ENCODE measurements around the gene PPP1R14B.

DNA sequence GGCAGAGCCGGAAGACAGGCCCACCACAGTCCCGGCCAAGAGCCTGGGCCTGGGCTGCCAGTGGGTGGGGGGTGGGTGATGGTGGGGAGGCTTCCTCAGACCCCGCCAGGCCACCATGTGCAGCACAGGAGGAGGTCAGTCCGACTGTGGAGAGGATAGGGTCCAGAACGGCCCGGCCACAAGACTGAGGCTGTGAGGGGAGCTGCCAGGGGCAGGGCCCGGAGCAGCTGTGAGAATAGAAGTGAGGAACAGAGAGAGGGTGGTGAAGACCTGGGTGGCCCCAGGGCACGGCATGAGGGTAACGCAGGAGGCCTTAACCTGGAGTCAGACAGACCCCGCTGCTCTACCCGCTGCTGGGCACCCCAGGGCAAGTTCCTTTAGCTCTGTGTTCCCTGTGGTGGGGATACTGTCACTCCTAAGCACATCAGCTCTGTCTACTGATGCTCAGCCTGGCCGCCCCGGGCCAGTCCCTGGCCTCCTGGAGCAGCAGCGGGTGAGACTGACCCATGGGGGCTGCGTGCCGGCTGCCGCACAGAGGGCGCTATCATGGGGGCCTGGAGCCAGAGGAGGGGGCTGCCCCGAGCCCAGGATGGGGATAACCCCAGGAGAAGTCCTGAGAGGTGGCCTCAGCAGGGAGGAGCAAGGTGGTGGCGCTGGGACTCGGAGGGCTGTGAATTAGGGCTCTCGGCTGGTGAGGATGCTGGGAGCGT is 38.5 kb downstream of the PPP1R14B start:
- TF ChIP-seq SP1 (IDR thresholded peaks at IDR 0.05), result no peak
- TF ChIP-seq RAD21 (IDR thresholded peaks at IDR 0.05), result no peak
- TF ChIP-seq, protein P1, sequence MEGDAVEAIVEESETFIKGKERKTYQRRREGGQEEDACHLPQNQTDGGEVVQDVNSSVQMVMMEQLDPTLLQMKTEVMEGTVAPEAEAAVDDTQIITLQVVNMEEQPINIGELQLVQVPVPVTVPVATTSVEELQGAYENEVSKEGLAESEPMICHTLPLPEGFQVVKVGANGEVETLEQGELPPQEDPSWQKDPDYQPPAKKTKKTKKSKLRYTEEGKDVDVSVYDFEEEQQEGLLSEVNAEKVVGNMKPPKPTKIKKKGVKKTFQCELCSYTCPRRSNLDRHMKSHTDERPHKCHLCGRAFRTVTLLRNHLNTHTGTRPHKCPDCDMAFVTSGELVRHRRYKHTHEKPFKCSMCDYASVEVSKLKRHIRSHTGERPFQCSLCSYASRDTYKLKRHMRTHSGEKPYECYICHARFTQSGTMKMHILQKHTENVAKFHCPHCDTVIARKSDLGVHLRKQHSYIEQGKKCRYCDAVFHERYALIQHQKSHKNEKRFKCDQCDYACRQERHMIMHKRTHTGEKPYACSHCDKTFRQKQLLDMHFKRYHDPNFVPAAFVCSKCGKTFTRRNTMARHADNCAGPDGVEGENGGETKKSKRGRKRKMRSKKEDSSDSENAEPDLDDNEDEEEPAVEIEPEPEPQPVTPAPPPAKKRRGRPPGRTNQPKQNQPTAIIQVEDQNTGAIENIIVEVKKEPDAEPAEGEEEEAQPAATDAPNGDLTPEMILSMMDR (IDR thresholded peaks at IDR 0.05; ENCODE audit: low read depth, low read length, missing input control), result no peak
- TF ChIP-seq, protein P2, sequence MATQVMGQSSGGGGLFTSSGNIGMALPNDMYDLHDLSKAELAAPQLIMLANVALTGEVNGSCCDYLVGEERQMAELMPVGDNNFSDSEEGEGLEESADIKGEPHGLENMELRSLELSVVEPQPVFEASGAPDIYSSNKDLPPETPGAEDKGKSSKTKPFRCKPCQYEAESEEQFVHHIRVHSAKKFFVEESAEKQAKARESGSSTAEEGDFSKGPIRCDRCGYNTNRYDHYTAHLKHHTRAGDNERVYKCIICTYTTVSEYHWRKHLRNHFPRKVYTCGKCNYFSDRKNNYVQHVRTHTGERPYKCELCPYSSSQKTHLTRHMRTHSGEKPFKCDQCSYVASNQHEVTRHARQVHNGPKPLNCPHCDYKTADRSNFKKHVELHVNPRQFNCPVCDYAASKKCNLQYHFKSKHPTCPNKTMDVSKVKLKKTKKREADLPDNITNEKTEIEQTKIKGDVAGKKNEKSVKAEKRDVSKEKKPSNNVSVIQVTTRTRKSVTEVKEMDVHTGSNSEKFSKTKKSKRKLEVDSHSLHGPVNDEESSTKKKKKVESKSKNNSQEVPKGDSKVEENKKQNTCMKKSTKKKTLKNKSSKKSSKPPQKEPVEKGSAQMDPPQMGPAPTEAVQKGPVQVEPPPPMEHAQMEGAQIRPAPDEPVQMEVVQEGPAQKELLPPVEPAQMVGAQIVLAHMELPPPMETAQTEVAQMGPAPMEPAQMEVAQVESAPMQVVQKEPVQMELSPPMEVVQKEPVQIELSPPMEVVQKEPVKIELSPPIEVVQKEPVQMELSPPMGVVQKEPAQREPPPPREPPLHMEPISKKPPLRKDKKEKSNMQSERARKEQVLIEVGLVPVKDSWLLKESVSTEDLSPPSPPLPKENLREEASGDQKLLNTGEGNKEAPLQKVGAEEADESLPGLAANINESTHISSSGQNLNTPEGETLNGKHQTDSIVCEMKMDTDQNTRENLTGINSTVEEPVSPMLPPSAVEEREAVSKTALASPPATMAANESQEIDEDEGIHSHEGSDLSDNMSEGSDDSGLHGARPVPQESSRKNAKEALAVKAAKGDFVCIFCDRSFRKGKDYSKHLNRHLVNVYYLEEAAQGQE (IDR thresholded peaks at IDR 0.05), result no peak
- TF ChIP-seq, protein P3, sequence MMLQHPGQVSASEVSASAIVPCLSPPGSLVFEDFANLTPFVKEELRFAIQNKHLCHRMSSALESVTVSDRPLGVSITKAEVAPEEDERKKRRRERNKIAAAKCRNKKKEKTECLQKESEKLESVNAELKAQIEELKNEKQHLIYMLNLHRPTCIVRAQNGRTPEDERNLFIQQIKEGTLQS (IDR thresholded peaks at IDR 0.05), result no peak
